ENCODE measurements around the gene C17orf100. TPM values are rescaled to one million over a fixed set of nuclear protein-coding genes. Genes with fewer than 3 reads are reported as not detected.

C17orf100 gene
- total RNA-seq, 2 donors from 2014 or later = 3.3 to 6.2 TPM

DNA sequence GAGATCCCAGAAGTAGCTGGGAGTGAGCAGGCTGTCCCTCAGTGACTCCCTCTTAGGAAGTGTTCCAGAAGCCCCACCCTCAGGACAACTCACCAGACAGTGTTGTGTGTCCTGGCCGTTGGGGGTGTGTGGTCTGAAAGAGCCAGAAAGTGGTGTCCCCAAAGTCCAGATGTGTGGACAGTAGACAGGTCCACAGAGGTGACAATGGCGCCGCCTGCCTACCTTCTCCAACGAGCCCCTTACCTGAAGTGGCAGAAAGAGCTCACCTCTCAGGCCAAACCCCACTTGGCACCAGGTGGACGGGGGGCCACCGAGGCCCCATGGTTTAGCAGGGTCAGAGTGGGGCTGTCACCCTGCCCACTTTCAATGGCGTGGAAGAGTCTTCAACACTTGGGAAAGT lies 19.9 kb downstream of the C17orf100 start:
- H3K36me3 ChIP-seq (replicated peaks in 1 of 2; ENCODE audit: insufficient read depth in 1 of 2, low read depth in 2 of 2) = no peaks in the 10 kb centered on the region
- H3K4me1 ChIP-seq = peaks cover 4% of the 10 kb centered on the region
- TF ChIP-seq, protein P1, sequence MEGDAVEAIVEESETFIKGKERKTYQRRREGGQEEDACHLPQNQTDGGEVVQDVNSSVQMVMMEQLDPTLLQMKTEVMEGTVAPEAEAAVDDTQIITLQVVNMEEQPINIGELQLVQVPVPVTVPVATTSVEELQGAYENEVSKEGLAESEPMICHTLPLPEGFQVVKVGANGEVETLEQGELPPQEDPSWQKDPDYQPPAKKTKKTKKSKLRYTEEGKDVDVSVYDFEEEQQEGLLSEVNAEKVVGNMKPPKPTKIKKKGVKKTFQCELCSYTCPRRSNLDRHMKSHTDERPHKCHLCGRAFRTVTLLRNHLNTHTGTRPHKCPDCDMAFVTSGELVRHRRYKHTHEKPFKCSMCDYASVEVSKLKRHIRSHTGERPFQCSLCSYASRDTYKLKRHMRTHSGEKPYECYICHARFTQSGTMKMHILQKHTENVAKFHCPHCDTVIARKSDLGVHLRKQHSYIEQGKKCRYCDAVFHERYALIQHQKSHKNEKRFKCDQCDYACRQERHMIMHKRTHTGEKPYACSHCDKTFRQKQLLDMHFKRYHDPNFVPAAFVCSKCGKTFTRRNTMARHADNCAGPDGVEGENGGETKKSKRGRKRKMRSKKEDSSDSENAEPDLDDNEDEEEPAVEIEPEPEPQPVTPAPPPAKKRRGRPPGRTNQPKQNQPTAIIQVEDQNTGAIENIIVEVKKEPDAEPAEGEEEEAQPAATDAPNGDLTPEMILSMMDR (IDR thresholded peaks at IDR 0.05) = no peak
- no peak for TF ChIP-seq POLR2A (IDR thresholded peaks at IDR 0.05)
- no peaks in the 10 kb centered on the region for H3K9me3 ChIP-seq
- DNase-seq (no peak), ATAC-seq (no peak)
- H3K27me3 ChIP-seq = no peaks in the 10 kb centered on the region
- no peak overlapping the region for H3K27ac ChIP-seq
- WGBS, 2 donors = 84 to 96% methylated on average over 3 to 7 of the region's 7 CpGs
- no peak overlapping the region for H3K4me3 ChIP-seq
- intact Hi-C loops (cut with DNase I) = loop anchor here (10.0 kb wide), 1 partner anchor 323 kb away; the partner anchor contains the start of gene ALOX12

DNA sequence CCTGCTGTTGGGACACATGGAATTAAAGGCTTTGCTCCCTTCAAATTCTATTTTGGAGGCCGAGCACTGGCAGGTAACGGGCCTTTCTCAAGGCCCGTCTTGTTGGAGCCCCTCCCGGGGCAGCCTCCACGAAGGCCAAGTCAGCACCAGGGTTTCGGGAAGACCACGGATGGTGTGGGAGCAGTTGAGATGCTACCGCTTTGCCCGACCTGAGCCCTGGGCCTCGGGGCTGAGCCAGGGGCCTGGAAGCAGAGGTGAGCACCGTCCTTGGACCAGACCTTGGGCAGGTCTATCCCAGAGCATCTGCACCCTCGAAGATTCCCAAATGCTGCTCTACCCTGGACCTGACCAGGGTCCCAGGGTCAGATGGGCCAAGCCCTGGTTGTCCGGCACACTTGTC lies 23.0 kb downstream of the C17orf100 start:
- TF ChIP-seq, protein P1 (IDR thresholded peaks at IDR 0.05) = no peak
- TF ChIP-seq POLR2A (IDR thresholded peaks at IDR 0.05) = no peak
- Histone ChIP-seq H3K4me1 (no peaks in the 10 kb centered on the region), H3K9me3 (no peaks in the 10 kb centered on the region), H3K27me3 (no peaks in the 10 kb centered on the region), H3K27ac (no peak overlapping the region), H3K4me3 (no peak overlapping the region), H3K36me3 (replicated peaks in 1 of 2; ENCODE audit: insufficient read depth in 1 of 2, low read depth in 2 of 2) (no peaks in the 10 kb centered on the region)
- WGBS, 2 donors = 87 to 94% methylated on average over 7 to 13 of the region's 13 CpGs
- no peak for ATAC-seq
- DNase-seq = no peak
- intact Hi-C loops (cut with DNase I) = loop anchor here (10.0 kb wide), 1 partner anchor 320 kb away; the partner anchor contains the start of gene ALOX12

DNA sequence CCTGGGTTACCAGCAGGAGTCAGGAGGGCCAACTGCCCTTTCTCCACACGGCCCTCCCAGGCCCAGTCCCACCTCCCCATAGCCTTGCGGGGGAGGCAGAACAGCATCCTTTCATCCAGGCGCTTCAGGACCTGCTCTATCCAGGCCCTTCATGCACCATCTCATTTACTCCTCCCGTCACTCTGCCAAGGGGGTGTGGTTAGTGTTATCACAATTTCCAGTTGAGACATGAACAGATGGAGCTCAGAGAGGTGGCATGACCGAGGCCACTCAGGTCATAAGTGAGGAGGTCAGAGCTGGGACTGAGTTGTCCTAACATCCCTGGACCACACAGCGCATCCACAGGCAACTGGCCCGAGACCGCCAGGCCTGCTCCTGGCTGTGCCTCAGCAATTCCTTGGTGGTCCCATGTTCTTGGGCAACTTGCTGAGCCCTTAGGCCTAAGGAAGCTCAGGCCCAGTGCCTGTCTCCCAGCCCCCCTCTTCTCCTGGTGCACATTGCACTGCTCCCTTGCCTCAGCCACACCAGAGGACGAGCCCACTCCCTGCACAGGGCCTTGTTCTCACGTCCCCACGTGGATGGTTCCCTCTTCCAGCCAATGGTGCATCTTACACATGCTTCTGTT lies 23.8 kb downstream of the C17orf100 start:
- intact Hi-C loops (cut with DNase I) = loop anchor here (10.0 kb wide), 1 partner anchor 319 kb away; the partner anchor contains the start of gene ALOX12
- no peak for TF ChIP-seq POLR2A (IDR thresholded peaks at IDR 0.05)
- TF ChIP-seq, protein P1 (IDR thresholded peaks at IDR 0.05) = no peak
- Histone ChIP-seq H3K9me3 (no peaks in the 10 kb centered on the region), H3K4me1 (no peaks in the 10 kb centered on the region), H3K27ac (no peak overlapping the region), H3K4me3 (no peak overlapping the region), H3K27me3 (no peaks in the 10 kb centered on the region), H3K36me3 (replicated peaks in 1 of 2; ENCODE audit: insufficient read depth in 1 of 2, low read depth in 2 of 2) (no peaks in the 10 kb centered on the region)
- ATAC-seq = no peak
- WGBS, 2 donors = 75% methylated on average over 9 to 11 of the region's 11 CpGs
- DNase-seq = no peak

DNA sequence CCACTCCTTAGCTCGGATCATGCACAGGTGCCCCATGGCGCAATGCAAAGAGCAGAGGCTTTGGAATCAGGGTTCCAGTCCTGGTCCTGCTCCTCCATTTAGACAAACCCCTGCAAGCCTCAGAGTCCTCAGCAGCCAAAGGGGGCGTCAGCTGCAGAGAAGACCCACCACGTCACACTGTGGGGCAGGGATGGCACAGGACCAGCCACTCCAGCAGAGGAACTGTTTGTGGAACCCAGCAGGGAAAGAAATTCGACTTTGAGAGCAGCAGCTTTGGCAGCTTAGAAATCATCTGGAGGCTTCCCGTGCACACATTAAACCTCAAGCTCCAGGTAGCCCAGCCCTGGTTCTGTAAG lies 25.2 kb downstream of the C17orf100 start:
- H3K4me1 ChIP-seq = no peaks in the 10 kb centered on the region
- no peaks in the 10 kb centered on the region for H3K36me3 ChIP-seq (replicated peaks in 1 of 2; ENCODE audit: insufficient read depth in 1 of 2, low read depth in 2 of 2)
- no peak for ATAC-seq
- H3K27ac ChIP-seq = no peak overlapping the region
- no peak overlapping the region for H3K4me3 ChIP-seq
- TF ChIP-seq, protein P1 (IDR thresholded peaks at IDR 0.05) = no peak
- no peaks in the 10 kb centered on the region for H3K27me3 ChIP-seq
- 54 to 64% methylated on average over 4 to 6 of the region's 6 CpGs for WGBS, 2 donors
- no peaks in the 10 kb centered on the region for H3K9me3 ChIP-seq
- DNase-seq = no peak
- intact Hi-C loops (cut with DNase I) = loop anchor here (10.0 kb wide), 1 partner anchor 318 kb away; the partner anchor contains the start of gene ALOX12
